Loucy (cell line): ENCODE results near the gene MDGA2.

Source experiments
- EZH2phosphoT487 ChIP-seq: fragments of 200-600 bp; IDR thresholded peaks from 2 replicates; pipeline ENCODE4 v1.6.1; 2018; ENCODE audit warnings: antibody characterized with exemption, mild to moderate bottlenecking, moderate library complexity, borderline replicate concordance
- TF ChIP-seq, protein P1 (sequence below): fragments of 200-600 bp; sonication (generic); conservative IDR thresholded peaks from 2 replicates; pipeline ENCODE4 v1.5.1; 2014; ENCODE audit warnings: mild to moderate bottlenecking, antibody characterized with exemption, low read length

DNA sequence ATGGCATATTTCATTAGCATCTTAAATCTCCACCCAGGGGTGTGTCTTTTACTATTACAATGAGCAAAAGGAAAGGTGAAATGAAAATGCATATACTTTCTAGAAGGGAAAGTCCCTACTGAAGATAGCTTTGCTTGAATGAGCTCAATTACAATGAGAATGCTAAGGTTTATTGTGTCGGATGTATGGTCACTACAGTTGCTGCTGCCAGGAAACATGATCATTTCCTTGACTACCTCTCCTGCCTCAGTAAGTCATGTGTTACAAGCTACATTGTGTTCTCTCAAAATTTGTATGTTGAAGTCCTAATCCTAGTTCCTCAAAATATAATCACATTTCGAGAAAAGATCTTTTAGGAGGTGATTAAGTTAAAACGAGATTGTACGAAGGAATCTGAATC is 322.2 kb downstream of the MDGA2 start:
- TF ChIP-seq, protein P1, sequence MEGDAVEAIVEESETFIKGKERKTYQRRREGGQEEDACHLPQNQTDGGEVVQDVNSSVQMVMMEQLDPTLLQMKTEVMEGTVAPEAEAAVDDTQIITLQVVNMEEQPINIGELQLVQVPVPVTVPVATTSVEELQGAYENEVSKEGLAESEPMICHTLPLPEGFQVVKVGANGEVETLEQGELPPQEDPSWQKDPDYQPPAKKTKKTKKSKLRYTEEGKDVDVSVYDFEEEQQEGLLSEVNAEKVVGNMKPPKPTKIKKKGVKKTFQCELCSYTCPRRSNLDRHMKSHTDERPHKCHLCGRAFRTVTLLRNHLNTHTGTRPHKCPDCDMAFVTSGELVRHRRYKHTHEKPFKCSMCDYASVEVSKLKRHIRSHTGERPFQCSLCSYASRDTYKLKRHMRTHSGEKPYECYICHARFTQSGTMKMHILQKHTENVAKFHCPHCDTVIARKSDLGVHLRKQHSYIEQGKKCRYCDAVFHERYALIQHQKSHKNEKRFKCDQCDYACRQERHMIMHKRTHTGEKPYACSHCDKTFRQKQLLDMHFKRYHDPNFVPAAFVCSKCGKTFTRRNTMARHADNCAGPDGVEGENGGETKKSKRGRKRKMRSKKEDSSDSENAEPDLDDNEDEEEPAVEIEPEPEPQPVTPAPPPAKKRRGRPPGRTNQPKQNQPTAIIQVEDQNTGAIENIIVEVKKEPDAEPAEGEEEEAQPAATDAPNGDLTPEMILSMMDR: no peak
- no peak for TF ChIP-seq EZH2phosphoT487
